Measurements from ENCODE around the gene PELI3. TPM values are rescaled to one million over a fixed set of nuclear protein-coding genes. Genes with fewer than 3 reads are reported as not detected.
"Not testable (repeated sequence)": the region's sequence is repeated elsewhere in the genome, so short reads cannot be mapped to it uniquely, and the experiment has no call there.

Gene PELI3
- total RNA-seq, 1 experiment from 2014 or later, result 3.2 TPM

DNA sequence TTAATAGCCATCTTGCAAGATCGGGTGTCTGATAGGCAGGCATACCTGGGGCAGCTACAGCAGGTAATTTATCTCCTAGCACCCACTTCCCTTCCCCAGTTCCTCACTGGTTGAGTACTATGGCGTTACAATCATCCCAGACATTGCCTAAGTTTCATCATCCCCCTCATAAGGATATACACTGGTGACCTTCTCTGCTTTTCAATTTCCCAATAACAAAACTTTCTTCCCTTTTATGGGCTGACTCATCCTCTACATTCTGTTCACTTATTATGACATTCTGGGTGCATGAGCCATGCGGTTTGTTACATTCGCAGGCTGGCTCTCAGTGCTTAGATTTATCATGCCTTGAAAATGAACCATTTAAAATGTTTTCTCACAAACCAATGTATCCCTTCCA is 23.1 kb upstream of the PELI3 start:
- DNase-seq (ENCODE audit: extremely low read depth, low read depth), result peak; percentile 20

DNA sequence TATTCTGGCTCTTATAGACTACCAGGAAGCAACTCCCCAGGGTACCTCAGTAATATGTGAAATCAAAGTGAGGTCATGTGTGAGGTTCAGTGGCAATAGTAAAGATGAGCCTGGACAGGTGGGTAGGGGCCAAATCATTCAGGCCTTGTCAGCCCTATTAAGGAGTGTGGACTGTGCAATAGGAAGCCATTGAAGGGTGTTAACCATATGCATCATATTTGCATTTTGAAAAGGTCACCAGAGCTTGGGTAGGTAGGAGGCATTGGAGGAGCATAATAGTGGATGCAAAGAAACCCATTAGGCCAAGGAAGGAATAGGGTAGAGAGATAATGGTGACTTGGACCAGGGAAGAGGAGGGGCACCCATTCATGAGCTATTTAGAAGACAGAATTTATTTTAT is 19.7 kb upstream of the PELI3 start:
- no peak for DNase-seq (ENCODE audit: extremely low read depth, low read depth)

DNA sequence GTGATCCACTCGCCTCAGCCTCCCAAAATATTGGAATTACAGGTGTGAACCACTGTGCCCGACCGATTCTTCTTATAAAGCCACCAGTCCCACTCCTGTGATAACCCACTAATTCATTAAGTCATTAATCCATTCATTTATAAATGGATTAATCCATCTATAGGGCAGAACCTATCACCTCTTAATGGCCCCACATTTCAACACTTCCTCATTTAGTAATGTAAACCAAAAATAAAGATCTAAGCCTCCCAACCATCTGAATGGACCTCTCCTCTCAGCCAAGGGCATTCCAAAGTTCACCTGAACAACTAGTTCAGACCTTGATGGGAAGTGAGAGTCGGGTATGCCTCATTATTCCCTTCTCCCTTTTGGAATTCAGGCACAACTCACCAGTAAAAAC is 18.2 kb upstream of the PELI3 start:
- no peak for DNase-seq (ENCODE audit: extremely low read depth, low read depth)

DNA sequence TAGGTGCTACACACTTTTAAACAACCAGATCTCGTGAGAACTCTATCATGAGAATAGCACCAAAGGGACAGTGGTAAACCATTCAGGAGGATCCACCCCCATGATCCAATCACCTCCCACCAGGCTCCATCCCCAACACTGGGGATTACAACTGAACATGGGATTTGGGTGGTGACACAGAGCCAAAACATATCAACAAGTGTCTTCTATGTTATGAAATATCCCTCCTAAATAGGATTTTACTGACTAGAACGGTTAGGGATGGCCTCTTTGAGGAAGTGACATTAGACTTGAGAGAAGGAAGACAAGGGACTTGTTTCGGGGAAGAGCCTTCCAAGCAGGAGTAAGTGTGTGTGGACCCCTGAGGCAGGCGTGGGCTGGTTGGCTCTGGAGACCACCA is 16.1 kb upstream of the PELI3 start:
- no peak for DNase-seq (ENCODE audit: extremely low read depth, low read depth)

DNA sequence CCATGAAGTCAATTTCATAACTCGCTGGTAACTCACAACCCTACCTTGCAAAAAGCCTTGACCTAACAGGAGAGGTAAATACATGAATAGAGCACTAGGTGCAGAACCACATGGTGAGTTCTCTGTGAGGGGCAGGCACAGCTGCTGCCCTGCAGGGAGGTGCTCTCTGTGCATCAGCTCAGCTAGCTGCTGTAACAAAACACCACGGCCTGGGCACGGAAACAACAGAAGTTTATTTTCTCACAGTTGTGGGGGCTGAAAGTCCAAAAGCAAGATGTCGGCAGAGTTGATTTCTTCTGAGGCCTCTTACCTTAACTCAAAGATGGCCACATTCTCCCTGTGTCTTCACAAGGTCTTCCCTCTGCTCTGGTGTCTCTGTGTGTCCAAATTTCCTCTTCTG is 15.0 kb upstream of the PELI3 start:
- no peak for DNase-seq (ENCODE audit: extremely low read depth, low read depth)

DNA sequence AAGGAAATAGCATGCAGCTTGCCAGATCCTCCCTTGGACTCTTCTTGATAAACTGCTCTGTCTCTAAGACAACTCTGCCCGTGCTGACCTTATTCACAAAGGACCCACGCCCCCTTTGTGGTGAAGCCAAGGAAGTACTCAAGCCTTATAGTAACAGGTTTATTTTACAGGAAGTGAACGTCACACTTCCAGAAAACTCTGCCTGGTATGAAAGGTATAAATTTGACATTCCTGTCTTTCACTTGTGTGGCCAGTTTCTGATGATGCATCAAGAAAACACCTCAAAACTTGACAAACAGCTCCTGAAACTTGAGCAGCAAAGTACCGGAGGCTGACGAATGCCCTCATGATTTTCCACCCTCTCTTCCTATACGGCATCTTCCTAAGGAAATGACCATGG is 12.5 kb upstream of the PELI3 start:
- no peak for DNase-seq (ENCODE audit: extremely low read depth, low read depth)

DNA sequence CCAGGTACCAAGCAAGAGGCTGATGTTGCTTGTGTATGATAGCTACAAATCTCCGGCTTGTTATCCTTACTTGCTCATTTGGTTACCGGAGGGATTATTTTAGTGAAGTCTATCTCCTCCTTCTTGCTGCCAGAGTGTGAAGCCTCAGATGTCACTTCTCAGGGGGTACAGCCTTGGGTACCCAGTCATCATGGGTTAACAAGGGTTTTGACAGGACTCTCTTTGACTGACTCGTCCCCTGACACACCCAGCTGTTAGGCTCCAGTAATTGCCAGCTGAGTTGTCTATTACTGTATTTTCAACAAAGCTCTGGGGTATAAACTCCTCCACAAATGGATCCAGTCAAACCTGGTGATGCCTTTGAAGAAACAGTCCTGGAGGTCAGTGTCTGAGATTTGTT is 11.9 kb upstream of the PELI3 start:
- DNase-seq (ENCODE audit: extremely low read depth, low read depth), result no peak

DNA sequence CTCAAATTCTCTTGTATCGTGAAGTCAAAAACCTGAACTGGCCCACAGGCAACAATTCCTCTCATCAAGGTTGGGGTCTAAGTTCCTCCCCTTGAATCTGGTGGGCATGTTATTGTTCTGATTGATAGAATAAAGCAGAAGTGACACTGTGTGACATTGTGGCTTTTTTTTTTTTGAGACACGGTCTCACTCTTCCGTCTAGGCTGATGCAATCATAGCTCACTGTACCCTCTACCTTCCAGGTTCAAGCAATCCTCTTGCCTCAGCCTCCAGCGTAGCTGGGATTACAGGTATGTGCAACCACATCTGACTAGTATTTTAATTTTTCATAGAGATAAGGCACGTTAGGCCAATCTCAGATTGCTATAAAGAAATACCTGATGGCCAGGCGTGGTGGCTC is 8.9 kb upstream of the PELI3 start:
- DNase-seq (ENCODE audit: extremely low read depth, low read depth), result no peak

DNA sequence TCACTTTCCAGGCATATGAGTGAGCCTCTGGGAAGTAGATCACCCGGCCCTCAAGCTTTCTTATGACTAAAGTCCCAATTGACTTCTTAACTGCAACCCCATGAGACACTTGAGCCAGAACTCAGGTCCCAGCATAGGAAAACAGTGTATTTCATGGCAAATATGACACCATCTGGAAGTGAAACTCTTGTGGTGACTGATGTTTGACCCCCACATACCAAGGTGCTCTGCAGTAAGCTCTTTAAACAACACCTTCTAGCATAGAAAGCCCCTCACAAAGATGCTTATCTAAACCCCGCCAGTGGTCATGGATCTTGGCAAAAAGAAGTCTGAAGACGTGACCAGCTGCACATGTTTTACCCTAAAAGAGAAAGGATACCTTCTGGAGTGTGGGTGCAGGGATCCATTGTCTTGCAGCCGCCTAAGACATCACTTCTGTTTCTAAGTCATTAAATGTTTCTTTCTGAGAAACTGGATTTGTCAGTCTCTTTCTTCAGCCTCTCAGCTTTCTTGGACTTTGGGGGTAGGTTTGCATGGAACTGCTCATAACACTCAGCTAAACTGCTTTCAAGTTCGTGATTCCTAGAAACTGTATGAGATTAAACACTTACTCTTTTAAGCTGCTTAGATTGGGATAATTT is 7.4 kb upstream of the PELI3 start:
- DNase-seq (ENCODE audit: extremely low read depth, low read depth), result no peak

DNA sequence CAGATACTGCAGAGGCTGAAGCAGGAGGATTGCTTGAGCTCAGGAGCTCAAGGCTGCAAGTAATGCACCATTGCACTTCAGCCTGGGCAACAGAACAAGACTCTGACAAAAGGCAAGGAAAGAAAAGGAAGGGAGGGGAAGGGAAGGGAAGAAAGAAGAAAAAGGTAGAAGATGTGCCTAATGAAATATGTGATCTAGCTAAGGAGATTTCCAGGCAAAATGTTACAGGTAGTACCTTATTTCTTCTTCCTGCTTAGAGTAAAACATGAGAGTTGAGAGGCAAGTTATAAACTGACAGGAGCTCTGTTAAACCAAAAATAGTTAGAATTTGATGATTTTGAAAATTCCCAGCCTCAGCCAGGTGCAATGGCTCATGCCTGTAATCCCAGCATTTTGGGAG is 4.7 kb upstream of the PELI3 start:
- no peak for DNase-seq (ENCODE audit: extremely low read depth, low read depth)

DNA sequence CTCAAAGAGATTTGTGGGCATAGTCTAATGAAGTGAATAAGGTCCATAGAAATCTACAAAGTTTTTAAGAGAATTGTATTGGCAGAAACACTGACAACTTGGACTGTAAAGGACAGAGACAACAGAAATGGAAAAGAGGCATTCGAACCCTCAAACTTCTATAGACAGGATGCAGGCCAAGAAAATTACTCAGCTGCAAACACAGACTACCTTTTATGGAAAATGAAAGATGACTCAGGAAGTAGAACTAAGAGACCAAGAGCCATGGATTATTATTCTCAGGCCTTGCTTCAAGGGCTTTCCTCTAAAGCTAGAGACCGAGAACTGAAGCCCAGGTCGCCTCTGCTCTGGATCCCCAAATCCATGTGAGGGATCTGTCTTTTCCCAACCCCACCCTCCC is 3.8 kb upstream of the PELI3 start:
- DNase-seq (ENCODE audit: extremely low read depth, low read depth), result no peak

DNA sequence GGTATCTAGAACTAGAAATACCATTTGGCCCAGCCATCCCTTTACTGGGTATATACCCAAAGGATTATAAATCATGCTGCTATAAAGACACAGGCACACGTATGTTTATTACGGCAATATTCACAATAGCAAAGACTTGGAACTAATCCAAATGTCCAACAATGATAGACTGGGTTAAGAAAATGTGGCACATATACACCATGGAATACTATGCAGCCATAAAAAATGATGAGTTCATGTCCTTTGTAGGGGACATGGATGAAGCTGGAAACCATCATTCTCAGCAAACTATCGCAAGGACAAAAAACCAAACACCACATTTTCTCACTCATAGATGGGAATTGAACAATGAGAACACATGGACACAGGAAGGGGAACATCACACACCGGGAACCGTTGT is 2.6 kb upstream of the PELI3 start:
- not testable (repeated sequence) for DNase-seq (ENCODE audit: extremely low read depth, low read depth)

DNA sequence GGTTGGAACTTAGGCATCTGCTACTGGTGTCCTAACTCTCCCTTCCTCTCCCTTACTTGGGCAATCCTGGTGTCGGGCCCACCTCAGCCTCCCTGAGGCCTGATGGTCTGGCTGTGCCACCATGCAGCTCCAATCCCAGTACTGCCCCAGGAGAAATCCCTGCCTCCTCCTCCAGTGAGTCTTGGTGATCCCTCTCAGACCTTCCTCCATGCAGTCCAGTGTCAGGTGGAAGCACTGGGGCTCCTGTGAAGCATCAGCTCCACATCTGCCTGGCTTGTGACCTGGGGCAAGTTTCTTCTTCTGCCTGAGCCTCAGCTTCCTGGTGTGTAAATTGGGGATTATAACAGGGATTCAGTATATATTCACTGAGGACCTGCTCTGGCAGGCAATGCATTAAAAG is 1.8 kb upstream of the PELI3 start:
- no peak for DNase-seq (ENCODE audit: extremely low read depth, low read depth)

DNA sequence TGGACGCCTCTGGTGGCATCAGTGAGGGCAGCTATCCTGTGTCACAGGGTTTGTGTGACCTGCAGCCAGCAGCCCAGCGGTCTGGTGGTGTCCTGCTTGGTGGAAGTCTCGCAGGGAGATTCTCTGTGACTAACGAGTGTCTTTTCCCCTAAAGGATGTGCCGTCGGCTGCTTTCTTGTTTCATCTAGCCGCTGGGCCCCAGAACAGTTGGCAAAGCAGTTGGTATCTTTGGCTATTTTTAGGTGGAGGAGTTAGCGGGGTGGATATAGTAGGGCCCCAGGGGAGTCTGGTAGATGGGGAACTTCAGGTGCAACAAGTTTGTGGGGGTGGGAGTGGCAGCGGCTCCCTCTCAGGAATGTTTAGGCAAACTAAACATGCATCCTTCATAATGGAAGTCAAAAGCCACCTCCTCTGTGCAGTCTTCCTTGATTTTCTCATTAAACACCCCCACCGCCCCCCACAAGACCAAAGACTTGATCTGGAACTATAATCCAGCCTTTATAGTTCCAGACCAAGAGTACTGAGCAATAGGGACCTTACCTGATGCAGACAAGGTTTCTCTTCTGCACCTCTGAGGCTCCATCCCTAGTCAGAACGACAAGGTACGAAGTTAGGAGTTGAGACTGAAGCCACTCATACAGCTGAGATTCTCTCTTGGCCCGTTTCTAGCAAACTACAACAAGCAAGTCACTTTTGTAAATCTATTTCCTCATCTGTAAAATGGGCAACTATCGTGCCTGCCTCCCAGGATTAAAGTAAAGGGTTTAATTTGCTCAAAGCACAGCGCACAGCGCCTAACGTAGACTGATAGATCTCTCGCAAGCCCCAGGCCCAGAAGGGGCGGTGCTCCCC is 1.1 kb upstream of the PELI3 start:
- no peak for DNase-seq (ENCODE audit: extremely low read depth, low read depth)

DNA sequence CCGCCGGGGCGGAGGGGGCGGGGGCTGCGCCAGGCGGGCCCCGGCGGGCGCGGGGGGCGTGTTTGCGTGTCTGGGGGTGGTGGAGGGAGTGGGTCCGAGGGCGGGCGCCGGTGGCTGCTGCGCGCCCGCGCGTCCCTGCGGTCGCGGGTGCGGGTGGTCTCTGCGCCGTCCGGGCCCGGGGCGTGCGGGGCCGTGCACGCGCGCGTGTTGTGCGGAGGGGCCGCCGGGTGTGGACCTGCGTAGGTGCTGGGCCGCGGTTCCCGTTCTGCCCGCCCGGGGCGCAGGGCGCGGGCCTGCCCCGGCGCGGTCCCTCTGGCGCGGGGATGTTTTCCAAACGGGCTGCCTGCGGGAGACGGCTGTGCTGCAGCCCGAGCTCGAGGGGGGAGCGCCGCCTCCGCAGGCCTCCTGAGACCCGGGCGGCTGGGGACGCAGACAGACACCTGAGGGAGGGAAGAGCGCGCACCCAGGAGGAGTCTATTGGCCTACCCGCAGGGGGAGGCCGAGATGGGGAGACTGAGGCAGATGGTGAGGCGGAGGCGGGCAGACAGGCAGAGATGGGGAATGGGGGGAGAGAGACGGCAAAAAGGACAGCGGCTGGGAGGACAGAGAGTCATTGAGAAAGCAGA is 442 bp downstream of the PELI3 start:
- DNase-seq (ENCODE audit: extremely low read depth, low read depth), result no peak

DNA sequence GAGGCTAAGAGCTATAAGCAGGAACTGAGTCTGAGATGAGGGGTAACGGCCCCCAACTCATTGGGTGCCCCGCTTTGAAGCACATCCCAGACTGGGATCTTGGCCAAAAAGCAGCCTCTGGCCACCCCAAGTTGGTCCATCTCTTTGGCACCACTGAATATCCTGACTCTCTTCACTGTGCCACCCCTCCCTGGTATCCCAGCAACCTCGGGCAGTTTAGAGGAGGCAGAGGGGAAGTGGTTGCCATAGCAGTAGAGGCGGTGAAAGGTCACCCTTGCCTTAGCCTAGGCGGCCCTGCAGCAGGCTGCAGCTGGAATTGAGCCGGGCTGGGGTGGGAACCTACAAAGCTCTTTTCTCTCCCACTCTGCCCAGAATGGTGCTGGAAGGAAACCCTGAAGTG is 1.1 kb downstream of the PELI3 start:
- DNase-seq (ENCODE audit: extremely low read depth, low read depth), result no peak

DNA sequence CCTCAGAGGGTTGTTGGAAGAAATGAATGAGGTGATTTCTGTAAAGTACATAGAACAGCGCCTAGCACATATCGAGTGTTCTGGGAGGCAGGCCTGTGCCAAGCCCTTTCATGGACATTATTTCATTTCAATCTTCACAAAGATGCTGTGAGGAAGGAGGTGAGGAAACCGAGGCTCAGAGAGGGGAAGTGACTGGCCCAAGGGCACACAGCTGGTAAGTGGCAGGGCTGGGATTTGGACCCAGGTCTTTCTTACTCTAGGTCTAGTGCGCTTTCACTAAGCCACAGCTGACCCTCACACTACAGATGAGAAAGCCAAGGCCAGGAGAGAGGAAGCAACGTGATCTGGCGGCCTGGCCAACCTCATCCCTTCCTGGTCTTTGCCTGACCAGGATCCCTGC is 2.0 kb downstream of the PELI3 start:
- DNase-seq (ENCODE audit: extremely low read depth, low read depth), result no peak

DNA sequence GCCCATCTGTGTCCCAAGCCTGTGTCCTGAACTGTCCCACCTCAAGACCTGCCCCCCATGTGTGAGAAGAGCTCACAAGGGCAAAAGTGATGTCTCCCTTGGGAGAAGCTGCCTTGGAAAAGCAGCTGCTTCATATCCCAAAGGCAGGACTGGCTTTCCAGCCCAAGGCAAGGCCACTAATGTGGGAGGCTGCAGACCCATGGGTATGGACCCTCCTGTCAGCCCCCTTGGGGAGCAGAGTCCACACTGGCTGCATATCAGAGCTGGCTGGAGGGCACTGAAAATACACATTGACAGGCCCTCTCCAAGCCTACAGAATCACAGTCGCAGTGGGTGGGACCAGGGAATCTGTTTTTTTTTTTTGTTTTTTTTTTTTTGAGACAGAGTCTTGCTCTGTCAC is 2.7 kb downstream of the PELI3 start:
- DNase-seq (ENCODE audit: extremely low read depth, low read depth), result no peak

DNA sequence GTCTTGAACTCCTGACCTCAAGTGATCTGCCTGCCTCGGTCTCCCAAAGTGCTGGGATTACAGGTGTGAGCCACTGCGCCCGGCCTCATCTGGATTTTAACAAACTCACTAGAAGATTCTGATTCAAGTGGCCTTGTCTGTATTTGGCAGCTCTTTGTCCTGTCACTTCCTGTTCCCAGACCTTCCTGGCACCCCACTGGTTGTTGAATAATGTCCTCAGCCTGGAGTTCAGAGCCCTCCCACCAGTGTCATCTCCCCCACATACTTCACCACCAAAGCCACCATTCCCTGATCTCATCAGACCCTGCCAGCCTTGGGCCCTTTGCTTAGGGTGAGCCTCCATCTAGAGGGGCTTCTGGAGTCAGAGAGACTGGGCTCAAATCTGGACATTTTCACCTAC is 3.3 kb downstream of the PELI3 start:
- DNase-seq (ENCODE audit: extremely low read depth, low read depth), result no peak

DNA sequence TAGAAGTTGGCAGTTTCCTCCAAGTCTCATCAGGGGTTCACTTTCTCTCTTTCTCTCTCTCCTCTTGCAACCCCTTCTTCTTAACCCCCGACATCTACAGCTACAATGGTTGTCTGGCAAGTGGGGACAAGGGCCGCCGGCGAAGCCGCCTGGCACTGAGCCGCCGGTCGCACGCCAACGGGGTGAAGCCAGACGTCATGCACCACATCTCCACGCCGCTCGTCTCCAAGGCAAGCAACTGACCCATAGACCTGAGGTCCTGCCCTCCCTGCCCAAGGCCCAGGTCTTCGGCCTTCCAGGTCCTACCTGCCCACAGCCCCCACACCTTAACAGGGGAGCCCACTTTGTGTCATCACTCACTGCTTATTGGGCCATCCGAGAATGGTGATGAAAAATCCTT is 4.4 kb downstream of the PELI3 start:
- DNase-seq (ENCODE audit: extremely low read depth, low read depth), result no peak

DNA sequence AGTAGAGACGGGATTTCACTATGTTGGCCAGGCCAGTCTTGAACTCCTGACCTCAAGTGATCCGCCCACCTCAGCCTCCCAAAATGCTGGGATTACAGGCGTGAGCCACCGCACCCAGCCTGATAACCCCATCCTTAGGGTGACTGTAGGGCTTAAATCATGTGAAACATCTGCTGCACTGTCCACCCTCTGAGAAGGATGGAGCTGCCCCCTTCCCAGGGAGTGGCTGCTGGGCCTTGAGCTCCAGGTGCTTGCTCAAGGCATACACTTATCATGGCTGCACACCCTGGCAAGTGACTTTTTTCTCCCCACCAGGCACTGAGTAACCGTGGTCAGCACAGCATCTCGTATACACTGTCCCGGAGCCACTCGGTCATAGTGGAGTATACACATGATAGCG is 5.3 kb downstream of the PELI3 start:
- no peak for DNase-seq (ENCODE audit: extremely low read depth, low read depth)

DNA sequence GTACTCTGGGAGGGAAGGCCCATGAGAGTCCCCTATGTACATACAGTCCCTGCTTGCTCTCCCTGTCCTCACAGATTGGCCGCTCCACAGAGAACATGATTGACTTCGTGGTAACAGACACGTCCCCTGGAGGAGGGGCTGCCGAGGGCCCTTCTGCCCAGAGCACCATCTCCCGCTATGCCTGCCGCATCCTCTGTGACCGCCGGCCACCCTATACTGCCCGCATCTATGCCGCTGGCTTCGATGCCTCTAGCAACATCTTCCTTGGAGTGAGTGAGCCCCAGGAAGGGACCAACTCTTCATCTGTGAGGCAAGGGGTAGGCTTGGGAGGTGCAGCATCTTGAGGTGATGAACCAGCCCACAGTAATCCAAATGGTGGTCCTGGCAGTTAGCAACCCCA is 6.5 kb downstream of the PELI3 start:
- no peak for DNase-seq (ENCODE audit: extremely low read depth, low read depth)

Measured in NCI-H460 (cell line).